ENCODE measurements around the gene COA3.
A peak's percentile ranks its signal among the peaks of the same experiment; 100 is the strongest.

The COA3 gene, protein sequence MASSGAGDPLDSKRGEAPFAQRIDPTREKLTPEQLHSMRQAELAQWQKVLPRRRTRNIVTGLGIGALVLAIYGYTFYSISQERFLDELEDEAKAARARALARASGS

DNA sequence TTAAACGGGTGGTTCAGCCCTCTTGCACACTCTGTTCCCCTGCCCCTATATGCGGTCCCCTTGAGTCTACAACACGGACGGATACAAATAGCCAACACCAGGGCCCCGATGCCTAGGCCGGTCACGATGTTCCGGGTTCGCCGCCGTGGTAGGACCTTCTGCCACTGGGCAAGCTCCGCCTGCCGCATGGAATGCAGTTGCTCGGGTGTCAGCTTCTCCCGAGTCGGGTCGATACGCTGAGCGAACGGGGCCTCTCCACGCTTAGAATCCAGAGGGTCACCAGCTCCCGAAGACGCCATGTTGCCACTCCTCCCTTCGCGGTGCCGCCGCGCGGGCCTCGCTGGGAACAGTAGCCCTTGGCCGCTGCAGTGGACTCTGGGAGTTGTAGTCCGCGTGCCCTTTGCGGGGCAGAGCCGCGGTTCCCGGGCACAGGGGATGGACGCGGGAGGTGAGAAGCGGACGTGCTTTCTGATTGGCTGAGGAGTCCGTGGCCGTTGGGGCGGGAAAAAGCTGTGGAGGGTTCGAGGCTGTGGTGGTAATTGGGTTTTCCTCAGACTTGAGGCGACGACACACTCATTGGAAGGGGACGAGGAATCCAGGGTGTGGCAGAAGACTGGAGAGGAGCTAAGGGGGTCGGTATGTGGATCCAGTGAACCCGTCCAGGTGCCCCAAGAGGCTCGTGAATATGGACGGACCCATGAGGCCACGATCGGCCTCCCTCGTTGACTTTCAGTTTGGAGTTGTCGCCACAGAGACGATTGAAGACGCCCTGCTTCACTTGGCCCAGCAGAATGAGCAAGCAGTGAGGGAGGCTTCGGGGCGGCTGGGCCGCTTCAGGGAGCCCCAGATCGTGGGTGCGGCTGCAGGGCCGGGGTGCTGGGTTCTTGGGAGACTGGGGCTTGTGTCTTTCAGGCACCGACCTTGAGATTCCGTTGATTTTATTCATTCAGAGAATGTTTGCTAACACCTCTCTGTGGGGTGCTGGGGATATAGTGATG is at the start of gene COA3, which contains the start of gene CNTD1:
COA3 (minus strand) TSS at position 322 of the 998 bp plus-strand sequence; CDS start at position 299, 23 bp downstream.
CNTD1 (plus strand) TSS at position 479 of the 998 bp plus-strand sequence; CDS start at position 686, 207 bp downstream.
- peak; percentile 85 for DNase-seq (ENCODE audit: low read depth)
- peak within 1 kb of the TSS; percentile 98 for H3K4me3 ChIP-seq (ENCODE audit: low read depth, low read length)
- TF ChIP-seq, protein P1, sequence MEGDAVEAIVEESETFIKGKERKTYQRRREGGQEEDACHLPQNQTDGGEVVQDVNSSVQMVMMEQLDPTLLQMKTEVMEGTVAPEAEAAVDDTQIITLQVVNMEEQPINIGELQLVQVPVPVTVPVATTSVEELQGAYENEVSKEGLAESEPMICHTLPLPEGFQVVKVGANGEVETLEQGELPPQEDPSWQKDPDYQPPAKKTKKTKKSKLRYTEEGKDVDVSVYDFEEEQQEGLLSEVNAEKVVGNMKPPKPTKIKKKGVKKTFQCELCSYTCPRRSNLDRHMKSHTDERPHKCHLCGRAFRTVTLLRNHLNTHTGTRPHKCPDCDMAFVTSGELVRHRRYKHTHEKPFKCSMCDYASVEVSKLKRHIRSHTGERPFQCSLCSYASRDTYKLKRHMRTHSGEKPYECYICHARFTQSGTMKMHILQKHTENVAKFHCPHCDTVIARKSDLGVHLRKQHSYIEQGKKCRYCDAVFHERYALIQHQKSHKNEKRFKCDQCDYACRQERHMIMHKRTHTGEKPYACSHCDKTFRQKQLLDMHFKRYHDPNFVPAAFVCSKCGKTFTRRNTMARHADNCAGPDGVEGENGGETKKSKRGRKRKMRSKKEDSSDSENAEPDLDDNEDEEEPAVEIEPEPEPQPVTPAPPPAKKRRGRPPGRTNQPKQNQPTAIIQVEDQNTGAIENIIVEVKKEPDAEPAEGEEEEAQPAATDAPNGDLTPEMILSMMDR (conservative IDR thresholded peaks at IDR 0.05; ENCODE audit: low read depth, low read length) = no peak

DNA sequence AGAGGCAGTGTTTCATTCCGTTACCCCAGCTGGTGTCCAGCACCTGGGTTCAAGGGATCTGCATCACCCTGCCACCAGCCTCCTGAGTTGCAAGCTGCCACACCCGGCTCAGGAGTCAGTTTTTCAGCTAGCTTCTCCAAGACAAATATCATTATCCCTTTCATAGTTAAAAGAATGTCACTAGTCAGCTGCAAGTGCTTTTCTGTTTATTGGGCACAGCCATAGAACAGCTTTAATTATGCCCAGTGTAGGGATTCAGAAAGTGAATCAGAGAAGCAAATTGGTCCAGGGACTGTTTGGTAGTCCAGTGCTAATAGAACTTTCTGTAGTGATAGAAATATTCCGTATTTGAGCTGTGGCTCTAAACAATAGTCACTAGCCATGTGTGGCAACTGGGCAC is 49.6 kb upstream of the COA3 start:
- TF ChIP-seq, protein P1 (conservative IDR thresholded peaks at IDR 0.05; ENCODE audit: low read depth, low read length) = no peak
- DNase-seq (ENCODE audit: low read depth) = no peak

DNA sequence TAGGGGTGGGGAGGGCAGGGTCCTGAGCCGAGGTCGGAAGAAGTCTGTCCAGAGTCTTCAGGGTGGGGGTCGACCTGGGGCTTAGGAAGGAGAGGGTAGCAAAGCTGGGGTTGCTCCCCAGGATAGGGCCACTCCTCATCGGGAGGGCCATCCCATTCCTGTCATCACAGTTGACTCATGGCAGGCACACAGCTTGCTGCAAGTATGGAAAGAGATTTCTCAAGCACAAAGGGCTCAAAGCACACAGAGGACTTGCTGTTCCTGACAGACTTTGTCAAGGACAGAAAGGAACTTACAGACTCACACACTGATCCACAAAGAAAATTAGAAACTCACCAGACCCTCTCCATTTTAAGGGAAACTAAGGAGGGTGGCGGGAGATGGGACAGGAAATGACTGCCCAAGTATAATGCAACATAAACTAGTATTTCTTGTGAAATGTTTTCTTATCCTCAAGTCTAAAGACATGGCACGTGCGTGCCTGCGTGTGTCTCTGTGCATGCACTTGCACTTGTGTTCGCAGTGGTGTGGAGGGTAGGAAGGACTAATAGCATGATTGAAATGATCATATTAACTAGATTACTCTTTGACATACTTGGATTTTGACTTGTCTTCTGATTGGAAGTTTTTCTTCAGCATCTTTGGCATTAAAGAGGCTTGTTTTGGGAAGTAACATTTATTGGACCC is 48.2 kb upstream of the COA3 start:
- H3K4me3 ChIP-seq (ENCODE audit: low read depth, low read length) = no peak overlapping the region
- TF ChIP-seq, protein P1 (conservative IDR thresholded peaks at IDR 0.05; ENCODE audit: low read depth, low read length) = no peak
- peak; percentile 47 for DNase-seq (ENCODE audit: low read depth)

More for the DNA sequence above, 49.6 kb upstream of the COA3 start:
- no peak overlapping the region for H3K4me3 ChIP-seq (ENCODE audit: low read depth, low read length)

DNA sequence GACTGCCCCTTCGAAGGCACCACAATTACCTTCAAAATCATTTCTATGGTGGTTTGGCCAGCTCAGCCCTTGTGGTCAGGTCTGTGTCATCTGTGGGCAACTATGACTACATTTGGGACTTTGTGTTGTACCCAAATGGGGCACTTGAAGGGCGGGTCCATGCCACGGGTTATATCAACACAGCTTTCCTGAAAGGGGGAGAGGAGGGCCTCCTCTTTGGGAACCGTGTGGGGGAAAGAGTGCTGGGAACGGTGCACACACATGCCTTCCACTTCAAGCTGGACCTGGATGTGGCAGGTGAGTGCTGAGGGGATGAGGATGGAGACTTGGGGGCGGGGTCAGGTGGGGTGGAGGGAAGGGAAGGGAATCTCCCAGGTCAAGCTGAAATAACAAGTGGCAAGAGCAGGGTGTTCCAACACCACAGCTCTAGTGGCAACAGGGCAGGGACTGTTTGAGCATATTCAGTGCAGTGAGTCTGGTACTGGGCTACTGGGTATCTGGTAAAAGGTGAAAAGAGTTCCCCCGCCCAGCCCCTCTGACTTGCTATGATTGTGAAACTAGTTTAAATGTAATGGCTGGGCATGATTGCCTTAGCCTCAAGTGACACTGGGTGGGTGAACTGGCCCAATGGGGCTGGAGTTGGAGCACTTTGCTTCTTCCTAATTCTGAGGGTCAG is 47.6 kb upstream of the COA3 start:
- TF ChIP-seq, protein P1 (conservative IDR thresholded peaks at IDR 0.05; ENCODE audit: low read depth, low read length) = no peak
- no peak overlapping the region for H3K4me3 ChIP-seq (ENCODE audit: low read depth, low read length)
- DNase-seq (ENCODE audit: low read depth) = no peak

DNA sequence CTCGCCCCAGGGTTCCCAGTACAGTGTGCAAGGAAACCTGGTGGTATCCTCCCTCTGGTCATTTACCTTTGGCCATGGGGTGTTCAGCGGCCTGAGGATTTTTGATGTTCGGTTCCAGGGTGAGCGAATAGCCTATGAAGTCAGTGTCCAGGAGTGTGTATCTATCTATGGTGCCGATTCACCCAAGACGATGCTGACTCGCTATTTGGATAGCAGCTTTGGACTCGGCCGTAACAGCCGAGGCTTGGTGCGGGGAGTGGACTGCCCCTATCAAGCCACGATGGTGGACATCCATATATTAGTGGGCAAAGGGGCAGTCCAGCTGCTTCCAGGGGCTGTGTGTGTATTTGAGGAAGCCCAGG is 47.0 kb upstream of the COA3 start:
- TF ChIP-seq, protein P1 (conservative IDR thresholded peaks at IDR 0.05; ENCODE audit: low read depth, low read length) = no peak
- DNase-seq (ENCODE audit: low read depth) = no peak
- no peak overlapping the region for H3K4me3 ChIP-seq (ENCODE audit: low read depth, low read length)

DNA sequence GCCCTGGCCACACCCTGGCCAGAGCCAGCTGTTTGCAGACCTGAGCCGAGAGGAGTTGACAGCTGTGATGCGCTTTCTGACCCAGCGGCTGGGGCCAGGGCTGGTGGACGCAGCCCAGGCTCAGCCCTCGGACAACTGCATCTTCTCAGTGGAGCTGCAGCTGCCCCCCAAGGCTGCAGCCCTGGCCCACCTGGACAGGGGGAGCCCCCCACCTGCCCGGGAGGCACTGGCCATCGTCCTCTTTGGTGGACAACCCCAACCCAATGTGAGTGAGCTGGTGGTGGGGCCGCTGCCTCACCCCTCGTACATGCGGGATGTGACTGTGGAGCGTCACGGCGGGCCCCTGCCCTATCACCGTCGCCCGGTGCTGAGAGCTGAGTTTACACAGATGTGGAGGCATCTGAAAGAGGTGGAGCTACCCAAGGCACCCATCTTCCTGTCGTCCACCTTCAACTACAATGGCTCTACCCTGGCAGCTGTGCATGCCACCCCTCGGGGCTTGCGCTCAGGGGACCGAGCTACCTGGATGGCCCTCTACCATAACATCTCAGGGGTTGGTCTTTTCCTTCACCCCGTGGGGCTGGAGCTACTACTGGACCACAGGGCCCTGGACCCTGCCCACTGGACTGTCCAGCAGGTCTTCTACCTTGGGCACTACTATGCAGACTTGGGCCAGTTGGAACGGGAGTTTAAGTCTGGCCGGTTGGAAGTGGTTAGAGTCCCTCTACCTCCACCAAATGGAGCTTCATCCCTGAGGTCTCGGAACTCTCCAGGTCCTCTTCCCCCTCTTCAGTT is 46.5 kb upstream of the COA3 start:
- TF ChIP-seq, protein P1 (conservative IDR thresholded peaks at IDR 0.05; ENCODE audit: low read depth, low read length) = no peak
- no peak overlapping the region for H3K4me3 ChIP-seq (ENCODE audit: low read depth, low read length)
- no peak for DNase-seq (ENCODE audit: low read depth)
